K562 (cell line): ENCODE results near the gene PYGB. TPM values are rescaled to one million over a fixed set of nuclear protein-coding genes. Genes with fewer than 3 reads are reported as not detected.

Experiments
- ARID3B ChIP-seq: fragments of 250-450 bp; sonication (Bioruptor Pico); IDR thresholded peaks from 2 replicates; pipeline ENCODE4 v1.4.0; 2020; ENCODE audit warnings: borderline replicate concordance
- BHLHE40 ChIP-seq: IDR thresholded peaks from 2 replicates; pipeline ENCODE4 v1.6.1; 2011; ENCODE audit warnings: low read length, improper control_type of control experiment
- BRD9 ChIP-seq: fragments of 450-650 bp; IDR thresholded peaks from 2 replicates; pipeline ENCODE4 v1.6.1; 2018; ENCODE audit warnings: low read depth; ENCODE audit not compliant: partially characterized antibody
- BRF2 ChIP-seq: IDR thresholded peaks from 3 replicates; pipeline ENCODE4 v1.6.1; 2011; ENCODE audit warnings: borderline replicate concordance, mild to moderate bottlenecking; ENCODE audit not compliant: insufficient read length, insufficient read depth
- CHD7 ChIP-seq: fragments of 200-600 bp; sonication (generic); IDR thresholded peaks from one replicate; pipeline ENCODE4 v1.6.1; 2012; ENCODE audit warnings: mild to moderate bottlenecking, low read depth, low read length, inconsistent platforms
- ELF2 ChIP-seq: fragments of 250-450 bp; sonication (Bioruptor Pico); IDR thresholded peaks from 2 replicates; pipeline ENCODE4 v1.5.0; 2021; ENCODE audit warnings: mild to moderate bottlenecking
- RBBP5 ChIP-seq: fragments of 200-600 bp; sonication (generic); IDR thresholded peaks from 2 replicates; pipeline ENCODE4 v1.6.1; 2012; ENCODE audit warnings: borderline replicate concordance, mild to moderate bottlenecking, low read length, control low read depth, inconsistent platforms; ENCODE audit not compliant: insufficient read depth, poor library complexity, severe bottlenecking
- RFX7 ChIP-seq: fragments of 250-450 bp; sonication (Bioruptor Pico); IDR thresholded peaks from 2 replicates; pipeline ENCODE4 v1.5.1; 2021; ENCODE audit warnings: mild to moderate bottlenecking
- SMARCA4 ChIP-seq: fragments of 450-650 bp; IDR thresholded peaks from 2 replicates; pipeline ENCODE4 v1.6.1; 2016
- SOX6 ChIP-seq: fragments of 450-650 bp; IDR thresholded peaks from 2 replicates; pipeline ENCODE4 v1.6.1; 2014; ENCODE audit warnings: mild to moderate bottlenecking
- TCF15 ChIP-seq: fragments of 250-450 bp; sonication (Bioruptor Pico); IDR thresholded peaks from 2 replicates; pipeline ENCODE4 v1.8.0; 2022; ENCODE audit warnings: moderate library complexity, mild to moderate bottlenecking, inconsistent platforms
- TRIM24 ChIP-seq, 2 experiments: fragments of 450-650 bp; IDR thresholded peaks; 2 replicates each; pipeline ENCODE4 v1.6.1; 2016
- ZNF311 ChIP-seq: fragments of 250-450 bp; sonication (Bioruptor Pico); IDR thresholded peaks from 2 replicates; pipeline ENCODE4 v1.4.0; 2020; ENCODE audit warnings: mild to moderate bottlenecking, moderate library complexity
- ZNF354B ChIP-seq: fragments of 250-450 bp; sonication (Bioruptor Pico); IDR thresholded peaks from 2 replicates; pipeline ENCODE4 v1.4.0; 2020
- ZNF717 ChIP-seq: fragments of 250-450 bp; sonication (Bioruptor Pico); IDR thresholded peaks from 2 replicates; pipeline ENCODE4 v1.5.0; 2021
- polyA plus RNA-seq, 8 experiments: library from polyadenylated mRNA; depleted of rRNA in 4 of 8; stranded (reverse) in 5 of 8; unstranded in 3 of 8; fragments of >200 nt; fragmentation: Nextera tagmentation in 2 of 8; fragmentation: Illumina TruSeq in 1 of 8; extraction: Ambion mirVana in 2 of 8; extraction: Trizol in 1 of 8; gene quantifications; 2 replicates each; pipeline versions ENCODE4 v1.2.1 to v1.2.3, GENCODE V29; 2011 to 2014; ENCODE audit warnings: inconsistent platforms in 1 of 8, missing spikeins in 1 of 8
- total RNA-seq, 7 experiments: library from RNA; depleted of rRNA in 6 of 7; stranded (reverse); fragments of >200 nt in 6 of 7; fragmentation: Illumina TruSeq in 2 of 7; extraction: Trizol in 2 of 7; gene quantifications; 2 replicates each; pipeline versions ENCODE4 v1.2.1 to v1.2.3, GENCODE V29; 2011 to 2021; ENCODE audit warnings: low replicate concordance in 1 of 7

PYGB gene
- total and polyA plus RNA-seq, 9 of the 15 experiments (the other 6 are each of a cell fraction or from before 2014, with no cell fraction given): 0.34 to 18.0 (median 9.8) TPM

- TF ChIP-seq ELF2 (CRISPR knock-in tag) (no peak), RBBP5 (no peak), BRD9 (peak; percentile 79), ZNF311 (CRISPR knock-in tag) (no peak), TCF15 (CRISPR knock-in tag) (no peak), BRF2 (no peak), ZNF717 (no peak), SMARCA4 (peak; percentile 94), CHD7 (no peak), SOX6 (peak; percentile 57; the same call in 1 of the 2 replicates), ZNF354B (no peak), ARID3B (CRISPR knock-in tag) (no peak), TRIM24 (IDR thresholded peaks at IDR 0.05) (peak in 1 of 2 experiments; percentile 38; a peak in 1 of 4 replicates), RFX7 (no peak), BHLHE40 (peak; percentile 4; the same call in 1 of the 2 replicates)
Measured at GRCh38 chr20:25310268-25310920, 62.5 kb downstream of the PYGB start (continued).
